ENCODE results near the gene FBXL14.

DNA sequence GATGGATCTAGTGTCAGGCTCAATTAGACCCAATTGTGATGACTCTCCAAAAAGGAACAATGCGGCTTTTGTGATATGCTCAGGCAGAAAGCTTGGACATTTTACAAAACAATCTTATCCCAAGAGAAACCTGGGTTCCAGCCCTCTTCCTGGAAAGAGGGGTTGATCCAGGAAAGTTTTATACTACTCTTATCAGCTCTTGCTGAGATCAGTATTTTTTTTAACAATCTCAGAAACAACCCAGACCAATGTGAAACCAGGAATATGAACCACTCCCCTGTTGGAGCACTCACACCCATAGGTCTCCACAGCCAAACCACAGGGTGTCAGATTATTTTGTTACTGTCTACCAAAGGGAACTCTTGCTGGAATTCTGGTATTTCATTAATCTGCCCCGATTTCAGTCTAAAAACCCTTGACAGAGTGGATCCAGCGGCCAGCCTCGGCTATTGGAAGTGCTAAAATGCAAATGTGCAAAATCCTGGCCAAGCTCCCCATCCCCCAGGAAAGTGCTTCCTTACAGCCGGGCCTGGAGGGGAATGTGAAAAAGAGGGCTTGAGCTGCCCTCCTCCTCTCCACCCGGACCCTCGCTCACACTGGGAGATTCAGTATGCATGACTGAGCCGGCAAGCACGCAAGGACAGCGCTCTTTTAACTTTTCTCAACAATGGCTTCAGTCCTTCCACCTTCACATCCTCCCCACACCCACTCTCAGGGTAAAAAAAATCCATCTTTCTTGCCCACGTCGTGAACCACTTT is 4.0 kb downstream of the FBXL14 start:
- TF ChIP-seq FOXM1 (IDR thresholded peaks at IDR 0.05; ENCODE audit: borderline replicate concordance, low read depth) (no peak), TAF1 (IDR thresholded peaks at IDR 0.05; ENCODE audit: low read depth) (no peak), EP300 (IDR thresholded peaks at IDR 0.05; ENCODE audit: borderline replicate concordance) (no peak), RAD21 (IDR thresholded peaks at IDR 0.05; ENCODE audit: low read depth) (no peak), CEBPB (IDR thresholded peaks at IDR 0.05) (no peak), EGR1 (IDR thresholded peaks at IDR 0.05) (no peak), CREB1 (IDR thresholded peaks at IDR 0.05; ENCODE audit: low read depth) (no peak), YY1 (IDR thresholded peaks at IDR 0.05; ENCODE audit: low read depth) (no peak), TCF12 (IDR thresholded peaks at IDR 0.05; ENCODE audit: low read depth) (no peak)
- TF ChIP-seq, protein P1, sequence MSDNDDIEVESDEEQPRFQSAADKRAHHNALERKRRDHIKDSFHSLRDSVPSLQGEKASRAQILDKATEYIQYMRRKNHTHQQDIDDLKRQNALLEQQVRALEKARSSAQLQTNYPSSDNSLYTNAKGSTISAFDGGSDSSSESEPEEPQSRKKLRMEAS (IDR thresholded peaks at IDR 0.05) = no peak
- TF ChIP-seq, protein P2, sequence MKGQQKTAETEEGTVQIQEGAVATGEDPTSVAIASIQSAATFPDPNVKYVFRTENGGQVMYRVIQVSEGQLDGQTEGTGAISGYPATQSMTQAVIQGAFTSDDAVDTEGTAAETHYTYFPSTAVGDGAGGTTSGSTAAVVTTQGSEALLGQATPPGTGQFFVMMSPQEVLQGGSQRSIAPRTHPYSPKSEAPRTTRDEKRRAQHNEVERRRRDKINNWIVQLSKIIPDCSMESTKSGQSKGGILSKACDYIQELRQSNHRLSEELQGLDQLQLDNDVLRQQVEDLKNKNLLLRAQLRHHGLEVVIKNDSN (IDR thresholded peaks at IDR 0.05) = no peak
